Measurements from ENCODE around the gene TBC1D24.
"Not testable (repeated sequence)": the region's sequence is repeated elsewhere in the genome, so short reads cannot be mapped to it uniquely, and the experiment has no call there.

Gene TBC1D24

DNA sequence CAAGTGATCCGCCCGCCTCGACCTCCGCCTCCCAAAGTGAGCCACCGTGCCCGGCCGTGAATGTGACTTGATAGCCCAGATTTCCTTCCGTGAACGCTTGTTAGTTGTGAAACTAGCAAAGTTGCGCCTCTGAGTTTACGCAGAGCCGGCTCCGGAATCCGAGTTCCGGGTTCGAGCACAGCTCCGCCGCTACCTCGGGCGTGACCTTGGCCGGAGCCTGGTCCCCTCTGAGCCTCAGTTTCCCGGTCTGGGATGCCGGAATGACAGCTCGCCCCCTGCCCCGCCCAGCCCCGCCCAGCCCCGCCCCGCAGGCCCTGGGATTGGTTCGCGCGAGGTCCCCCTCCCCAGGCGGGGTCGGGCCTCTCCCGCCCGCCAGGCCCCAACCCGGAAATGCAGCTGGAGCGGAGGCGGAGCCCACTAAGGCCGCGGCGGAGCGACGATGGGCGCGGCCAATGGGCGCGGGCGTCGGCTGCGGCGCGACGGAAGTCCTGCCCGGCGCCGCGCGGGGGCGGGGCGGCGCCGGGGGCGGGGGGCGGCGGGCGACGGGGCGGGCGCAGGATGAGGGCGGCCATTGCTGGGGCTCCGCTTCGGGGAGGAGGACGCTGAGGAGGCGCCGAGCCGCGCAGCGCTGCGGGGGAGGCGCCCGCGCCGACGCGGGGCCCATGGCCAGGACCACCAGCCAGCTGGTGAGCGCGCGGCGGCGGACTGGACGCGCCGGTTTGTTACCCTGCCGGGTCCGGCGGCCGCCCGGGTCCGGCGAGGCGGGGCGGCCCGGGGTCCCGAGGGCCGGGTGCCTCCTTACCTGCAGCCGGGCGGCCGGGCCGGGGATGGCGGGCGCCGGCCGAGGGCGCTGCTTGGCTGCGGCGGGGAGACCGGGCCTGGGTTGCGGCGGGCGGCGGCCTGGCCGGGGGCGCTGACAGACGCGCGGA, 62.8 kb downstream of the TBC1D24 start, which contains the start of gene PDPK1:
Gene PDPK1 (plus strand): TSS at position 571 of the 929 bp plus-strand sequence. CDS start 92 bp downstream, at position 663.
- FAIRE-seq (peak; percentile 88), DNase-seq (ENCODE audit: insufficient read length, low spot score) (peak; percentile 94)
- TF ChIP-seq TAF1 (IDR thresholded peaks at IDR 0.05; ENCODE audit: low read depth, low read length), result peak; percentile 34; the same call in 1 of the 2 replicates
- TF ChIP-seq POLR2AphosphoS5 (IDR thresholded peaks at IDR 0.05; ENCODE audit: low read depth, low read length), result no peak
- TF ChIP-seq PAX5 (IDR thresholded peaks at IDR 0.05; ENCODE audit: insufficient read depth, low read length, severe bottlenecking), result no peak
- no peak for TF ChIP-seq SPI1 (IDR thresholded peaks at IDR 0.05; ENCODE audit: low read depth, low read length)
- TF ChIP-seq POLR2A (IDR thresholded peaks at IDR 0.05; ENCODE audit: low read depth, low read length), result 0 out of 2 replicates have a peak, but pooled peaks have one; percentile 35
- no peak for TF ChIP-seq POU2F2 (IDR thresholded peaks at IDR 0.05; ENCODE audit: low read depth, low read length)

DNA sequence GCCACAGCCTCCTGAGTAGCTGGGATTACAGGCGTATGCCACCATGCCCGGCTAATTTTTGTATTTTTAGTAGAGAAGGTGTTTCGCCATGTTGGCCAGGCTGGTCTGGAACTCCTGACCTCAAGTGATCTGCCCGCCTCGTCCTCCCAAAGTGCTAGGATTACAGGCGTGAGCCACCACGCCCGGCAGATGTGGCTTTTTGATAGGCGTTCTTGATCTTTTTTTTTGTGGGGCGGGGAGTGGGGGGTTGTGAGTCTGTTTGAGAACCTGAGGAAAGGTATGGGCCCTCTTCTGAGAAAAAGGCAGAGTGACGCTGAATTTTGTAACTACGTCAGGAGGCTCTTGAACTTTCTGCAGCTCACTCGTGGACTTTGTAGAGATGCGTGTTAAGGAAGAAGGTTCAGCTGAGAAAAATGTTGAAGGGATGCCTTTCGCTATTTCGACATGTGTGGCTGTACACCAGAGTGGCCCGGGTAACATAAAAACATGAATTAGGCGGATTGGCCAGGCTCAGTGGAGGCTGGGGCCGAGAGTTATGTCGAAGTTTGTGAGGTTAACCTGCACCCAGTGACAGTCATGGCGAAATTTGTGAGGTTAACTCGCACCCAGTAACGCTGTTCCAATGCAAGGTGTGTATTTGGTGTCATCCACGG, 64.4 kb downstream of the TBC1D24 start:
- DNase-seq (ENCODE audit: insufficient read length, low spot score), result not testable (repeated sequence)
- peak; percentile 31 for FAIRE-seq

DNA sequence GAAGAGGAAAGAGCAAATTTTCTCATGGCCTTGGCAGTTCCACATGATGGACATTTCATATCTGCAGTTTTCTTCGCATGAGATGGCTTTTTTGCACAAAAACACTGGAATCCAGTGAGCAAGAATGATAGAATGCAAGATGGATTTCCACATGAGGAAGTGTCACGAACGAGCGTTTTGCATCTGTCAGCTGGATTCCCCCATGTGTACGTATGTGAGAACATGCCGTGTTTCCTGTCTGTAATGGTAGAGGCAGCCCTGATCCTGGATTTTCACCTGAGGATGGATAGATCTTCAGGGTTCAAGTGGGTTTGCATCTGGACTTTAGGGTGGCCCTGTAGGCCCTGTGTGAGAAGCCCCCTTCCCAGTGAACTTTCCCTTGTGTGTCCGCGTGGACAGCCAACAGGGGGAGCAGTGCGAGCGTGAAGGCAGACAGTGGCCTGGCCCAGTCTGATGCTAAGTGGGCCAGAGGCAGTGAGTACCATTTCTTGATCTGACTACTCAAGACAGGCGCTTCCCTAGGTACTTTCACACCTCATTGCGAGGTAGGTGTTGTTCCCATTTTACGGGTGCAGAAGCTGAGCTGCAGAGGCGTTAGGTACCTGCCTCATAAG, 65.0 kb downstream of the TBC1D24 start:
- FAIRE-seq, result peak; percentile 80
- DNase-seq (ENCODE audit: insufficient read length, low spot score), result not testable (repeated sequence)

DNA sequence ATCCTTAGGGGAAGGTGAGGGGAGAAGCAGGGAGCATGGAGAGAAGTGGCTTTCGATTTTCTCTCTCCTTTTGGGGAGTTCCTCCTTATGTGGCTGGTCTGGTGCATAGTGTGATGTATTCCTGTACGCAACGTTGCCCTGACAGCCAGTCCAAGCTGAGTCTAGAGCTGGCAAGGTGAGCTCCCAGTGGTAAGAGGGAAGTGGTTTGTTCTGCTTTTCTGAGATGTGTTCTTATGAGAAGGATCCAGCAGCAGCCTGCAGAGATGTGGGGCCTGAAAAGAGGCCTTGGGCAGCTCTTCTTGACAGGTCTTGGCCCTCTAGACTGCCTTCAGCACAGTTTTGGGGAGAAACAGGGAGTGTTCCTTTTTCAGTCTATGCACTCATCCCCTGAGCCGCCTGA, 66.0 kb downstream of the TBC1D24 start:
- not testable (repeated sequence) for FAIRE-seq

More for the DNA sequence above, 65.0 kb downstream of the TBC1D24 start:
- peak; percentile 26; the same call in 1 of the 2 replicates for TF ChIP-seq SPI1 (IDR thresholded peaks at IDR 0.05; ENCODE audit: low read depth, low read length)

DNA sequence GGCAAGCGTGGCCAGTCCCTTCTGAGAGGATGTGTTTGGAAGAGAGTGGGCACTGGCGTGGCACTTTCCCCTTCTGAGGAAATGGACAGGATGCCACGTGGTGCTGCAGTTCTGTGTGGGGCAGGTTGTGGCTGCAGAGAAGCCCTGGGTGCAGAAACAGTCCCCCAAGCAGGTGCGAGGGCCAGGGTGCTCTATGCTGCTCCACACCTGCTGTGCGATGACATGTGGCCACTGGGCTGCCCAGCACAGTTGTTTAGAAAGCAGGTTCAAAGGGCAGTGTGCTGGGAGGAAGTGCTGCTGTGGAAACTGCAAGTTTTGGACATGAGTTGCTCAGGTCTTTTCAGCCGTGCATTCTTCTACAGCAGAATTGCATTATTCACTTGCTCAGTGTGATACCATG, 66.5 kb downstream of the TBC1D24 start:
- DNase-seq (ENCODE audit: insufficient read length, low spot score); FAIRE-seq: not testable (repeated sequence)

More for the DNA sequence above, 66.0 kb downstream of the TBC1D24 start:
- not testable (repeated sequence) for DNase-seq (ENCODE audit: insufficient read length, low spot score)

DNA sequence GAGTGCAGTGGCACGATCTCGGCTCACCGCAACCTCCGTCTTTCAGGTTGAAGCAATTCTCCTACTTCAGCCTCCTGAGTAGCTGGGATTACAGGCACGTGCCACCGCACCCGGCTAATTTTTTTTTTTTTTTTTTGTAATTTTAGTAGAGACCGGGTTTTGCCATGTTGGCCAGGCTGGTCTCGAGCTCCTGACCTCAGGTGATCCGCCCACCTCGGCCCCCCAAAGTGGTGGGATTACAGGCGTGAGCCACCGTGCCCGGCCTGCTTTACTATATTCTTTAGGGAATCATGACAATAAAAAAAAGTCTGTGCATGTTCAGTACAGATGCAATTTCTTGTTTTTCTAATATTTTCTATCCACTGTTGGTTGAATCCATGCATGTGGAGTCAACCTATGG, 68.8 kb downstream of the TBC1D24 start:
- not testable (repeated sequence) for DNase-seq (ENCODE audit: insufficient read length, low spot score); FAIRE-seq

DNA sequence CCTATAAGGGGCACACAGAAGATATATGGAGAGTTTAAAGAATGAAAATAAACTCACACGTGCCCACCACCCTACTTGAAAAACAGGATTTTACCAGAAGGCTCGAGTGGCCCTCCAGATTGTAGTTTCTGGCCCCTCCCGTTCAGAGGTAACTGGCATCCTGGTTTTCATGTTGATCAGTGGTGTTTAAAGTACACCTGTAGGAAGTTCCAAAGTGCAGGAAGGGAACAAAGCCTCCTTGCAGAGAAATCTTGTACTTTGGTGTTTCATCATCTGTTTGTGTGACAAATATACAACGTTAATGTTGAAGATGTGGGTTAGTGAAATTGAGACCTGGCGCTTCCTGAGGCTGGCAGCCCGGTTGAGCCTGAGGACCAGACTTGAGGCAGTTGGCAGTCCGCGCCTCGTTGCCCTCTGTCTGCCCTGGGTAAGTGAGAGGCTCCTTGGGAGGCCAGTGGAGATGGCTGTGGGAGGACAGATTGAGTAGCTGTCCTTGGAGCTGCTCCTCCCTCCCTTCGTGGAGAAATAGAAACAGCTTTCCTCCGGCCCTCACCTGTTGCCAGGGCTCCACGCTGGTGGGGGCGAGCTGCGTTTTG, 75.5 kb downstream of the TBC1D24 start:
- DNase-seq (ENCODE audit: insufficient read length, low spot score); FAIRE-seq: not testable (repeated sequence)

DNA sequence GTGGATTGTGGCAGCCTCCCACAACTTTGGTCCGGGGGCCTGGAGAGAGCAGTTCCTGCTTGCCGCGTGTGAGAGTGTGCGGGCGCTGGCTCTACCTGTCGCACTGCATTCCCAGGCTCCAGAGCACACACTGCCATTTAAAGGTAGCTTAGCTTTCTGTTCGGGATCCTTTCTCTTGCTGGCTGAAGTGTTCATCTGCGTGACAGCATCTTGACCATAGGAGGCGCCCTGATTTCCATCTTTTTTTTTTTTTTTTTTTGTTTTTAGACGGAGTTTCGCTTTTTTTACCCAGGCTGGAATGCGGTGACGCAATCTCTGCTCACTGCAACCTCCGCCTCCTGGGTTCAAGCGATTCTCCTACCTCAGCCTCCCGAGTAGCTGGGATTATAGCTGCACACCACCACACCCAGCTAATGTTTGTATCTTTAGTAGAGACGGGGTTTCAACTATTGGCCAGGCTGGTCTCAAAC, 76.5 kb downstream of the TBC1D24 start:
- FAIRE-seq; DNase-seq (ENCODE audit: insufficient read length, low spot score): not testable (repeated sequence)

DNA sequence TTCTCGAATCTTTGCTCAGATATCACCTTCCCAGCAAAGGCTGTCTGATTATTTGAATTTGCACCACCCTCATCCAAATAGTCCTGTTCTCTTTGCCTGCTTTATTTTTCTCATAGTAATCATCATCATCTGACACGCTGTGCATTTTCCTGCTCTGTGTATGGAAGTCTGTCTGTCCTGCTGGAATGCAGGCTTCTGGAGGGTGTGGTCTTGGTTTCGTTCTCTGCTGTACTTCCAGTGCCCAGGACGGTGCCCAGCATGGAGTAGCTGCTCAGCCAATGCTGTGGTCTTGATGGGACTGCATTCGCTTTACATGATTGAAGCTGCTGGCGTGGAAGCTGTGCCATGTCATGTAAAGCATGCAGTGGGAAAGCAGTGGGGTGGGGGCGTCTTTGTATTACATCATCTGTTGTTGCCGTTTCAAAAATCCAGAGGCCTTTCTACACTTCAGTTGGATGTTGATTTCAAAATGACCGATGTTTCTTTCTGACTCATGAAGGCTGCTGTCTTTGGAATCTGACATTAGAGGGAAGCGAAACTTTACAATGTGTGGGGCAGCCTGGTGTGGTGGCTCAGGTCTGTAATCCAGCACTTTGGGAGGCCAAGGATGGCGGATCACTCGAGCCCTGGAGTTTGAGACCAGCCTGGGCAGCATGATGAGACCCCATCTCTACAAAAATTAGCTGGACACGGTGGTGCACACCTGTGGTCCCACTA, 79.9 kb downstream of the TBC1D24 start:
- FAIRE-seq; DNase-seq (ENCODE audit: insufficient read length, low spot score): not testable (repeated sequence)

All from GM12891 (cell line).